GM12865 (cell line): ENCODE results near the gene TBC1D22A.

ENCODE experiments used
- DNase-seq: peaks from one replicate; pipeline ENCODE4 v3.0.0; 2010; ENCODE audit warnings: low read depth
- H3K4me3 ChIP-seq: 2 replicates; pipeline ENCODE4 v1.5.1; 2011; ENCODE audit warnings: mild to moderate bottlenecking, low read depth, low read length, control low read depth
- CTCF ChIP-seq: IDR thresholded peaks from 2 replicates; pipeline ENCODE4 v1.5.1; 2011; ENCODE audit warnings: low read length, control low read depth, low read depth, inconsistent platforms; ENCODE audit not compliant: insufficient read depth; ENCODE audit errors: missing control alignments

The TBC1D22A gene

GRCh38 chr22:46894081-46894671 lies 131.7 kb downstream of the TBC1D22A start:
- DNase-seq, result no peak
- no peak overlapping the region for H3K4me3 ChIP-seq
- no peak for TF ChIP-seq CTCF

GRCh38 chr22:46894851-46895640 lies 132.6 kb downstream of the TBC1D22A start:
- DNase-seq, result no peak
- no peak overlapping the region for H3K4me3 ChIP-seq
- no peak for TF ChIP-seq CTCF

- no peak overlapping the region for H3K4me3 ChIP-seq
- DNase-seq, result no peak
- no peak for TF ChIP-seq CTCF
Measured at GRCh38 chr22:46895753-46896152, 133.3 kb downstream of the TBC1D22A start.

- no peak for DNase-seq
- TF ChIP-seq CTCF, result no peak
- H3K4me3 ChIP-seq, result no peak overlapping the region
Measured at GRCh38 chr22:46896166-46896565, 133.7 kb downstream of the TBC1D22A start.

- DNase-seq, result no peak
- no peak for TF ChIP-seq CTCF
- H3K4me3 ChIP-seq, result no peak overlapping the region
Measured at GRCh38 chr22:46896568-46897245, 134.3 kb downstream of the TBC1D22A start.

GRCh38 chr22:46897246-46897623 lies 134.8 kb downstream of the TBC1D22A start:
- H3K4me3 ChIP-seq, result no peak overlapping the region
- TF ChIP-seq CTCF, result no peak
- no peak for DNase-seq

- DNase-seq, result no peak
- H3K4me3 ChIP-seq, result no peak overlapping the region
- TF ChIP-seq CTCF, result no peak
Measured at GRCh38 chr22:46900549-46900948, 138.1 kb downstream of the TBC1D22A start.
